ENCODE data around the gene ARHGEF33.

The ARHGEF33 gene

DNA sequence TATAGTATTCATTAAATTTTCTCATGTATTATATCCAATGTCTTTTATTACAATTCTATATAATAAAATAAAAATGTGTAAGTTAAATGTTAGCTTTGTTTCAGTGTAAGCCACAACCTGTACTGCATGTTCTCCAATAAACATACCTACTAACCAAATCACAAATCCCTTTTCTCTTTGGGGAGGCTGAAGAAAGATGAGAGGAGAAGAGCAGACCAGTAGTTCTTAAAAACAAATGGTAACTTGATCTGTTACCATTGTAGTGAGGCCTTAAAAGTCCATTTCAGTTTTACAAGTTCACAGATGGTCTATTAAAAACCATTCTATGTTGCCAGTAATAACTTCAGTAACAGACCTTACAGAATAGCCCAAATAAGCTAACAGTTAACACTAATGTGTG lies 130.7 kb downstream of the ARHGEF33 start:
- FAIRE-seq = no peak

DNA sequence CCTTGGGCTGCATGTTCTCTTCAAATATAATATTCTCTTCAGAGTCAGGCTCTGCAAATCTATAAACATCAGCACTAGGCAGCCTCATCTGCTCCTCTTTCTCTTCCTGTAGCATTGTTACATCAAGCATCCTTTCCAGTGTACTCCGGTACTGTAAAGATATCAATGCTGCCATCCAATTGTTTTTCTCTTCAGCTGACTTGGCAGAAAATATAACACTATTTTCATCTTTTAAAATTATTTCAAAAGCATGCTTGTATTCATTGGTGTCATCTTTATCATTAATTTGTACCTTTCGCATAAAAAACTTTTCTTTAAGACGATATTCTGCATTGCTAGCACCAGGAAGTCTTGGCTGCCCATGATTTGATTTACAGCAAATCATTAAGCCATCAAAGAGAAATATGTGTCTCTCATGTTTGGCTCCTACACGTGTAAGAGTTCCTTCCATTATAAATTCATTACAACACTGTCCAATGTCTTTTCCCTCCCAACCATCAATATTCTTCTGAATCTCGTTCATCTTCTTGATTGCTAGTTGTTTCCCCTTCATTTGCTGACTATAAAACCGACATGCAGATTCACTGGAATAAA lies 133.1 kb downstream of the ARHGEF33 start:
- FAIRE-seq = no peak

DNA sequence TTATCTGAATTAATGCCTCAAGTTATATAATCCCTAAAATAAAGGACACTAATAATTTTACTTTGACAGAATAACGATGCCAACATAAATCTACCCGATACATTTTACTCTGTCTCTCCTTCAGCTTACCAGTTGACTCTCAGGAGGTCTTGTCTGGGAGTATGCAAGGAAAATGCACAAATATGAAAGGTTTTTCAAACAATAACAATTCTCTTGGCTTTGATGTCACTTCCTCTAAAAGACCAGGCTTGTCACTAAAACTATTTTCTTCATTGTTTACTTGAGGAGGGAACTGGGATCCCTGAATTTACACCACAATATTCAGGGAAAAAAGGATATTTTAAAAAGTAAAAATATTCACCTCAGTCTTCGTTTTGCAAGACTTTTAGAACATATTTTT lies 134.0 kb downstream of the ARHGEF33 start:
- no peak for FAIRE-seq

DNA sequence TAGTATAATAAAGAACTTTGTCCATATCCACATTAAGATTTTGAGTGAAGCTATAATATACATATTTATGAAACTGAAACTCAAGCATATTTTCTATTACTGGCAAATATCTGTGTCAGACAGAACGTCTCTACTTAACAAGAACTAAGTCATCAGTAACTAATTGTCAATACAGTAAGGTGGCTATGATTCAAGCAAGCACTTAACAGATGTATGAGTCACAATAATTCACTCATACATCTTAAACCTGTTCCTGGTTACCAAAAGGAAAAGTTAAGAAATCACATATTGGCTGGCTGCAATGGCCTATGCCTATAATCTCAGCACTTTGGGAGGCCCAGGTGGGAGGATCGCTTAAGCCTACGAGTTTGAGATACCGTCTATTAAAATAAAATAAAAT lies 135.2 kb downstream of the ARHGEF33 start:
- FAIRE-seq = no peak
